K562 (cell line): Measurements from ENCODE around the gene SYN1. TPM values are rescaled to one million over a fixed set of nuclear protein-coding genes. Genes with fewer than 3 reads are reported as not detected.
A peak's percentile ranks its signal among the peaks of the same experiment; 100 is the strongest.

Experiments
- ATF7 ChIP-seq: fragments of 450-650 bp; IDR thresholded peaks from 2 replicates; pipeline ENCODE4 v1.7.1; 2014; ENCODE audit warnings: mild to moderate bottlenecking, moderate library complexity
- CHCHD3 ChIP-seq: fragments of 250-450 bp; sonication (Bioruptor Pico); IDR thresholded peaks from 2 replicates; pipeline ENCODE4 v2.1.2; 2022; ENCODE audit warnings: mild to moderate bottlenecking
- GABPB1 ChIP-seq: sonication (generic); formaldehyde crosslinking; IDR thresholded peaks from 2 replicates; pipeline ENCODE4 v1.8.0; 2022; ENCODE audit warnings: mild to moderate bottlenecking, missing genetic modification reagents
- HCFC1 ChIP-seq: IDR thresholded peaks from 2 replicates; pipeline ENCODE4 v1.6.1; 2012; ENCODE audit warnings: low read depth, low read length, improper control_type of control experiment
- L3MBTL2 ChIP-seq: fragments of 450-650 bp; IDR thresholded peaks from 2 replicates; pipeline ENCODE4 v1.6.1; 2016; ENCODE audit warnings: mild to moderate bottlenecking, moderate library complexity
- MAFF ChIP-seq: IDR thresholded peaks from 2 replicates; pipeline ENCODE4 v1.6.1; 2012; ENCODE audit warnings: low read length, improper control_type of control experiment
- NR3C1 ChIP-seq: sonication (generic); formaldehyde crosslinking; IDR thresholded peaks from 2 replicates; pipeline ENCODE4 v1.8.1; 2022; ENCODE audit warnings: missing genetic modification reagents
- PML ChIP-seq: IDR thresholded peaks from 2 replicates; pipeline ENCODE4 v1.6.1; 2012; ENCODE audit warnings: low read length, inconsistent platforms
- RBFOX2 ChIP-seq: fragments of 200-400 bp; formaldehyde crosslinking; IDR thresholded peaks from 2 replicates; pipeline ENCODE4 v1.6.1; 2017; ENCODE audit warnings: low read depth, mild to moderate bottlenecking, low read length, moderate library complexity
- RFX1 ChIP-seq: fragments of 450-650 bp; IDR thresholded peaks from 2 replicates; pipeline ENCODE4 v1.6.1; 2016; ENCODE audit warnings: mild to moderate bottlenecking, moderate library complexity
- SIN3B ChIP-seq: fragments of 450-650 bp; IDR thresholded peaks from 2 replicates; pipeline ENCODE4 v1.6.1; 2017; ENCODE audit warnings: low read depth, mild to moderate bottlenecking, moderate library complexity
- SIX5 ChIP-seq, 2 experiments: IDR thresholded peaks; 2 replicates each; pipeline ENCODE4 v1.6.1; 2011; ENCODE audit warnings: low read length in 2 of 2, borderline replicate concordance in 1 of 2, low read depth in 1 of 2, mild to moderate bottlenecking in 1 of 2, moderate library complexity in 1 of 2; ENCODE audit not compliant: insufficient read depth in 1 of 2
- TBP ChIP-seq: optimal IDR thresholded peaks from 2 replicates; pipeline ENCODE3; 2011; ENCODE audit warnings: low read depth, low read length, improper control_type of control experiment
- TGIF2 ChIP-seq: sonication (generic); formaldehyde crosslinking; IDR thresholded peaks from 2 replicates; pipeline ENCODE4 v1.8.1; 2022; ENCODE audit warnings: mild to moderate bottlenecking, missing genetic modification reagents, moderate library complexity
- U2AF1 ChIP-seq: fragments of 200-400 bp; formaldehyde crosslinking; optimal IDR thresholded peaks from 2 replicates; pipeline ENCODE3; 2017; ENCODE audit warnings: mild to moderate bottlenecking, low read depth, low read length, moderate library complexity
- YBX1 ChIP-seq: fragments of 450-650 bp; IDR thresholded peaks from 2 replicates; pipeline ENCODE4 v1.7.1; 2016; ENCODE audit warnings: mild to moderate bottlenecking
- ZKSCAN8 ChIP-seq: fragments of 200-800 bp; sonication (Bioruptor generic); IDR thresholded peaks from 2 replicates; pipeline ENCODE4 v1.6.1; 2016; ENCODE audit warnings: missing genetic modification characterization, missing compliant biosample characterization
- polyA plus RNA-seq, 8 experiments: library from polyadenylated mRNA; depleted of rRNA in 4 of 8; stranded (reverse) in 5 of 8; unstranded in 3 of 8; fragments of >200 nt; fragmentation: Nextera tagmentation in 2 of 8; fragmentation: Illumina TruSeq in 1 of 8; extraction: Ambion mirVana in 2 of 8; extraction: Trizol in 1 of 8; gene quantifications; 2 replicates each; pipeline versions ENCODE4 v1.2.1 to v1.2.3, GENCODE V29; 2011 to 2014; ENCODE audit warnings: inconsistent platforms in 1 of 8, missing spikeins in 1 of 8
- total RNA-seq, 7 experiments: library from RNA; depleted of rRNA in 6 of 7; stranded (reverse); fragments of >200 nt in 6 of 7; fragmentation: Illumina TruSeq in 2 of 7; extraction: Trizol in 2 of 7; gene quantifications; 2 replicates each; pipeline versions ENCODE4 v1.2.1 to v1.2.3, GENCODE V29; 2011 to 2021; ENCODE audit warnings: low replicate concordance in 1 of 7
- TF ChIP-seq, protein P1 (sequence below): sonication (generic); formaldehyde crosslinking; IDR thresholded peaks from 2 replicates; pipeline ENCODE4 v1.8.0; 2022; ENCODE audit warnings: mild to moderate bottlenecking, low read depth, missing genetic modification reagents
- TF ChIP-seq, protein P2 (sequence below): fragments of 250-450 bp; sonication (Bioruptor Pico); IDR thresholded peaks from 2 replicates; pipeline ENCODE4 v1.4.0; 2020
- TF ChIP-seq, protein P3 (sequence below), 2 experiments: fragments of 450-650 bp in 1 of 2; sonication (generic) in 1 of 2; formaldehyde crosslinking in 1 of 2; IDR thresholded peaks in 1 of 2; conservative IDR thresholded peaks in 1 of 2; 2 replicates each; pipeline versions ENCODE4 v1.6.1 to v1.8.1; 2016 to 2023; ENCODE audit warnings: mild to moderate bottlenecking in 2 of 2, moderate library complexity in 2 of 2, inconsistent platforms in 1 of 2, missing genetic modification reagents in 1 of 2
- TF ChIP-seq, protein P4 (sequence below): fragments of 450-650 bp; IDR thresholded peaks from 2 replicates; pipeline ENCODE4 v1.7.0; 2016; ENCODE audit warnings: borderline replicate concordance

SYN1 gene
- total and polyA plus RNA-seq, 9 of the 15 experiments (the other 6 are each of a cell fraction or from before 2014, with no cell fraction given), result 0.01 to 0.28 (median 0.18) TPM; not detected in 2

DNA sequence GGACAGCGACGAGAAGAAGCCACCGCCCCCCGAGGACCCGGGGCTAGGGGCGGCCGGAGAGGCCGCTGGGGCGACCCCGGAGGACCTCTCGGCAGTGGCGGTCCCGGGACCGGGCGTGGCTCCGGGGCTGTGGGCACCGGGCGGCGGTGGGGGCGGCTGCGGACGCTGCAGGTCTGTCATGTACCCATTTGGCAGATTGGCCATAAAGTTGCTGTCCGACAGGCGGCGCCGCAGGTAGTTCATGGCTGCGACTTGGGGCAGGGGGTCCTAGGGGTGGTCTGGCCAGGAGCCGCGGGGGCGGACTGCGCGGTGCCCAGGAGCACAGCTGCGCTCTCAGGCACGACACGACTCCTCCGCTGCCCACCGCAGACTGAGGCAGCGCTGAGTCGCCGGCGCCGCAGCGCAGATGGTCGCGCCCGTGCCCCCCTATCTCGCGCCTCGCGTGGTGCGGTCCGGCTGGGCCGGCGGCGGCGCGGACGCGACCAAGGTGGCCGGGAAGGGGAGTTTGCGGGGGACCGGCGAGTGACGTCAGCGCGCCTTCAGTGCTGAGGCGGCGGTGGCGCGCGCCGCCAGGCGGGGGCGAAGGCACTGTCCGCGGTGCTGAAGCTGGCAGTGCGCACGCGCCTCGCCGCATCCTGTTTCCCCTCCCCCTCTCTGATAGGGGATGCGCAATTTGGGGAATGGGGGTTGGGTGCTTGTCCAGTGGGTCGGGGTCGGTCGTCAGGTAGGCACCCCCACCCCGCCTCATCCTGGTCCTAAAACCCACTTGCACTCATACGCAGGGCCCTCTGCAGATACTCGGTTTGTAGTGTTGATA, at the start of gene SYN1 (continued):
- TF ChIP-seq, protein P1, sequence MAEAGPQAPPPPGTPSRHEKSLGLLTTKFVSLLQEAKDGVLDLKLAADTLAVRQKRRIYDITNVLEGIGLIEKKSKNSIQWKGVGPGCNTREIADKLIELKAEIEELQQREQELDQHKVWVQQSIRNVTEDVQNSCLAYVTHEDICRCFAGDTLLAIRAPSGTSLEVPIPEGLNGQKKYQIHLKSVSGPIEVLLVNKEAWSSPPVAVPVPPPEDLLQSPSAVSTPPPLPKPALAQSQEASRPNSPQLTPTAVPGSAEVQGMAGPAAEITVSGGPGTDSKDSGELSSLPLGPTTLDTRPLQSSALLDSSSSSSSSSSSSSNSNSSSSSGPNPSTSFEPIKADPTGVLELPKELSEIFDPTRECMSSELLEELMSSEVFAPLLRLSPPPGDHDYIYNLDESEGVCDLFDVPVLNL, result peak; percentile 72; the same call in 1 of the 2 replicates
- TF ChIP-seq RBFOX2 (peak; percentile 38; the same call in 1 of the 2 replicates), PML (no peak), SIX5 (IDR thresholded peaks at IDR 0.05; ENCODE audit: borderline replicate concordance in 1 of 2, insufficient read depth in 1 of 2, low read depth in 1 of 2, low read length in 2 of 2) (peak; percentile 37 to 59; a peak in 2 of 4 replicates), RFX1 (no peak), MAFF (peak; percentile 23; the same call in 1 of the 2 replicates), NR3C1 (CRISPR knock-in tag) (peak; percentile 49; the same call in 1 of the 2 replicates), ZKSCAN8 (peak; percentile 72; the same call in 1 of the 2 replicates), SIN3B (0 out of 2 replicates have a peak, but pooled peaks have one; percentile 41), GABPB1 (CRISPR knock-in tag) (peak; percentile 81), HCFC1 (0 out of 2 replicates have a peak, but pooled peaks have one; percentile 32), TGIF2 (peak; percentile 83; the same call in 1 of the 2 replicates), TBP (no peak), YBX1 (no peak), L3MBTL2 (peak; percentile 56; the same call in 1 of the 2 replicates), CHCHD3 (CRISPR knock-in tag) (no peak), U2AF1 (peak; percentile 51), ATF7 (peak; percentile 100)
- TF ChIP-seq, protein P2, sequence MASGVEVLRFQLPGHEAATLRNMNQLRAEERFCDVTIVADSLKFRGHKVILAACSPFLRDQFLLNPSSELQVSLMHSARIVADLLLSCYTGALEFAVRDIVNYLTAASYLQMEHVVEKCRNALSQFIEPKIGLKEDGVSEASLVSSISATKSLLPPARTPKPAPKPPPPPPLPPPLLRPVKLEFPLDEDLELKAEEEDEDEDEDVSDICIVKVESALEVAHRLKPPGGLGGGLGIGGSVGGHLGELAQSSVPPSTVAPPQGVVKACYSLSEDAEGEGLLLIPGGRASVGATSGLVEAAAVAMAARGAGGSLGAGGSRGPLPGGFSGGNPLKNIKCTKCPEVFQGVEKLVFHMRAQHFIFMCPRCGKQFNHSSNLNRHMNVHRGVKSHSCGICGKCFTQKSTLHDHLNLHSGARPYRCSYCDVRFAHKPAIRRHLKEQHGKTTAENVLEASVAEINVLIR (CRISPR knock-in tag), result peak; percentile 78
- TF ChIP-seq, protein P3, sequence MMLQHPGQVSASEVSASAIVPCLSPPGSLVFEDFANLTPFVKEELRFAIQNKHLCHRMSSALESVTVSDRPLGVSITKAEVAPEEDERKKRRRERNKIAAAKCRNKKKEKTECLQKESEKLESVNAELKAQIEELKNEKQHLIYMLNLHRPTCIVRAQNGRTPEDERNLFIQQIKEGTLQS (IDR thresholded peaks at IDR 0.05), result peak; percentile 83
- TF ChIP-seq, protein P3 (CRISPR knock-in tag; conservative IDR thresholded peaks at IDR 0.05), result peak; percentile 96
- TF ChIP-seq, protein P4, sequence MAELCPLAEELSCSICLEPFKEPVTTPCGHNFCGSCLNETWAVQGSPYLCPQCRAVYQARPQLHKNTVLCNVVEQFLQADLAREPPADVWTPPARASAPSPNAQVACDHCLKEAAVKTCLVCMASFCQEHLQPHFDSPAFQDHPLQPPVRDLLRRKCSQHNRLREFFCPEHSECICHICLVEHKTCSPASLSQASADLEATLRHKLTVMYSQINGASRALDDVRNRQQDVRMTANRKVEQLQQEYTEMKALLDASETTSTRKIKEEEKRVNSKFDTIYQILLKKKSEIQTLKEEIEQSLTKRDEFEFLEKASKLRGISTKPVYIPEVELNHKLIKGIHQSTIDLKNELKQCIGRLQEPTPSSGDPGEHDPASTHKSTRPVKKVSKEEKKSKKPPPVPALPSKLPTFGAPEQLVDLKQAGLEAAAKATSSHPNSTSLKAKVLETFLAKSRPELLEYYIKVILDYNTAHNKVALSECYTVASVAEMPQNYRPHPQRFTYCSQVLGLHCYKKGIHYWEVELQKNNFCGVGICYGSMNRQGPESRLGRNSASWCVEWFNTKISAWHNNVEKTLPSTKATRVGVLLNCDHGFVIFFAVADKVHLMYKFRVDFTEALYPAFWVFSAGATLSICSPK, result no peak
